Lower leg skin (tissue), 3 donors: ENCODE data around the gene MAPKAPK2.

Source experiments
- CTCF ChIP-seq, 3 donors: fragments of 450-650 bp; IDR thresholded peaks; one replicate each; pipeline ENCODE4 v1.5.1; 2016; ENCODE audit warnings: antibody characterized with exemption in 3 of 3, mild to moderate bottlenecking in 3 of 3, moderate library complexity in 2 of 3
- POLR2A ChIP-seq, 2 donors: fragments of 450-650 bp; IDR thresholded peaks; one replicate each; pipeline ENCODE4 v1.6.1; 2016 to 2017; ENCODE audit warnings: antibody characterized with exemption in 2 of 2, mild to moderate bottlenecking in 1 of 2, moderate library complexity in 1 of 2

DNA sequence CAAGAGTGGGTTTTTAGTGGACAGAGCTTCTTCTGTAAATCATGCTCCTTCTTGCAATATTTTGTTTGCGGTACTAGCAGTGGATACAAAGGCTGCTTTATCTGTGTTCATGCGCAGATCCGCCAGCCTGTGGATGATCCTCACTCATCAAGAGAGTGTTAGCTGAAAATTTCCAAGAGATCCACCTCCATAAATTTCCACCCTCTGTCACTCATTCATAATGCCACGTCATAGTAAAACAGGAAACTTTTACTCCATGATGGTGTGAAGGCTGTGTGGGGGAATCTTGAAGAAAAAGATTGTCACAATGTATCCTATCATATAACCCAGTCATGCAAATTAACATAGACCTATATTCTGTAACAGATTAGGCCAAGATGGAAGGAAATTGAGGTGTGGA lies 4.4 kb upstream of the MAPKAPK2 start:
- TF ChIP-seq CTCF (IDR thresholded peaks at IDR 0.05) (no peak), POLR2A (IDR thresholded peaks at IDR 0.05) (no peak)
